NCI-H526 treated with DMSO at 0.1 percent for 48 hours (cell line): ENCODE data around the gene VSTM2B.
"Not testable (repeated sequence)": the region's sequence is repeated elsewhere in the genome, so short reads cannot be mapped to it uniquely, and the experiment has no call there.

Experiments used
- DNase-seq: peaks from one replicate; lab custom pipeline; 2025; lab: John Stamatoyannopoulos, UW

The VSTM2B gene

GRCh38 chr19:29545866-29546582 lies 20.2 kb downstream of the VSTM2B start:
- DNase-seq = no peak

GRCh38 chr19:29546583-29547190 lies 20.9 kb downstream of the VSTM2B start:
- DNase-seq = no peak

GRCh38 chr19:29547361-29547960 lies 21.7 kb downstream of the VSTM2B start:
- DNase-seq = no peak

GRCh38 chr19:29547981-29548380 lies 22.2 kb downstream of the VSTM2B start:
- DNase-seq = no peak

GRCh38 chr19:29548483-29549085 lies 22.8 kb downstream of the VSTM2B start:
- no peak for DNase-seq

- DNase-seq = no peak
Measured at GRCh38 chr19:29549105-29550070, 23.6 kb downstream of the VSTM2B start.

- no peak for DNase-seq
Measured at GRCh38 chr19:29550896-29551295, 25.1 kb downstream of the VSTM2B start.

GRCh38 chr19:29551774-29552173 lies 26.0 kb downstream of the VSTM2B start:
- DNase-seq = no peak

GRCh38 chr19:29552454-29553280 lies 26.9 kb downstream of the VSTM2B start:
- DNase-seq = no peak

- DNase-seq = no peak
Measured at GRCh38 chr19:29554149-29554548, 28.4 kb downstream of the VSTM2B start.

GRCh38 chr19:29559110-29559509 lies 33.3 kb downstream of the VSTM2B start:
- not testable (repeated sequence) for DNase-seq

- no peak for DNase-seq
Measured at GRCh38 chr19:29559743-29560142, 33.9 kb downstream of the VSTM2B start.

- DNase-seq = peak; percentile 13
Measured at GRCh38 chr19:29560313-29561075, 34.7 kb downstream of the VSTM2B start.

GRCh38 chr19:29561601-29562000 lies 35.8 kb downstream of the VSTM2B start:
- DNase-seq = no peak

- DNase-seq = no peak
Measured at GRCh38 chr19:29562299-29563297, 36.8 kb downstream of the VSTM2B start.

GRCh38 chr19:29563486-29564101 lies 37.8 kb downstream of the VSTM2B start:
- DNase-seq = no peak

- no peak for DNase-seq
Measured at GRCh38 chr19:29564574-29565005, 38.8 kb downstream of the VSTM2B start.

- DNase-seq = no peak
Measured at GRCh38 chr19:29565171-29565570, 39.4 kb downstream of the VSTM2B start.
